ENCODE data around the gene PTPN22.
"Not testable (repeated sequence)": the region's sequence is repeated elsewhere in the genome, so short reads cannot be mapped to it uniquely, and the experiment has no call there.

The PTPN22 gene

GRCh38 chr1:113855630-113856400, 15.7 kb downstream of the PTPN22 start:
- no peak for DNase-seq (ENCODE audit: low spot score)
- no peak for TF ChIP-seq CTCF (IDR thresholded peaks at IDR 0.05; ENCODE audit: borderline replicate concordance, control extremely low read depth, extremely low read depth, insufficient read depth, missing control alignments)
- in situ Hi-C loops (cut with MboI; ENCODE audit: low sequenced_read_pairs, unreplicated experiment) = no loop called here

DNA sequence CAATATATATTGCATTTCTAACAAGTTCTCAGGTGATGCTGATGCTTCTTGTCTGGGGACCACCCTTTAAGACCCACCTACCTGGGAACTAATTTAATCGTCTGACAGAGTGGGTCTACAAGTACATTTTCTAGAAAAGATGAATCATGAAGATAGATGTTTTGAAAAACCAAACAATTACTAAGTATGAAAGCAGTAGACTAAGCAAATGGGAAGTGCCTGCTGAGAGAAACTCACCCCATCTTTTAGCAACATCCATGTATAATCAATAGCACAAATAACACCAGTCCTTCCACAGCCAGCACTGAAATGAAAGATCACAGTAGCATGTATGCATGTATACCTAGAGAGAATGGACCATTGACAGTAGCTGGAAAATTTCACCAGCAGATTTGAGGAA, 17.3 kb downstream of the PTPN22 start:
- no peak for DNase-seq (ENCODE audit: low spot score)
- in situ Hi-C loops (cut with MboI; ENCODE audit: low sequenced_read_pairs, unreplicated experiment) = no loop called here
- no peak for TF ChIP-seq CTCF (IDR thresholded peaks at IDR 0.05; ENCODE audit: borderline replicate concordance, control extremely low read depth, extremely low read depth, insufficient read depth, missing control alignments)

GRCh38 chr1:113852694-113853093, 18.8 kb downstream of the PTPN22 start:
- DNase-seq (ENCODE audit: low spot score); in situ Hi-C loops (cut with MboI; ENCODE audit: low sequenced_read_pairs, unreplicated experiment): not testable (repeated sequence)

DNA sequence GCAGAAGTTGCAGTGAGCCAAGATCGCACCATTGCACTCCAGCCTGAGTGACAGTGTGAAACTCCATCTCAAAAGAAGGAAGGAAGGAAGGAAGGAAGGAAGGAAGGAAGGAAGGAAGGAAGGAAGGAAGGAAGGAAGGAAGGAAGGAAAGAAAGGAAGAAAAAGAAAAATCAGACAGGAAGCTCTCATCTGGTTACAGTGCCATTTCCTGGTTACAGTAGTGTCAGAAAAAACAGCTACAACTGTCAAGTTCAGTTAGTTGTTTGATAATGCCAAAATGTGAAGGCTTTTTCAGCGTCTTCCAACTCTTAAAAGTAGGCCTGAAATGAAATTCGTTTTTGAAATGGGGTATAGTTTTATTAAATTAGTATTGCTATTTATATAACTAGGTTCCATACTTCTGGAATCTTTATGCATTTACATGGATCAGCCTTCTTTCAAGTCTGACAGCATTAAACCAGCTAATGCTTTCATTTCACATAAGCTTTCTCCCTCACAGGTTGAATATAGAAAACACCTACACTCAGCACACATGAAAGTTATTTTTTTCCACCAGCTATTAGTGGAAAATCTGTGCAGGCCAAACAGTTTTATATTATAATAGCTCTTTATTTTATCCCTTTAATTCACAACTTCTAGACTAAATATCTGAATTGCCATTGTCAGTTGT, 21.2 kb downstream of the PTPN22 start:
- TF ChIP-seq CTCF (IDR thresholded peaks at IDR 0.05; ENCODE audit: borderline replicate concordance, control extremely low read depth, extremely low read depth, insufficient read depth, missing control alignments) = no peak
- in situ Hi-C loops (cut with MboI; ENCODE audit: low sequenced_read_pairs, unreplicated experiment) = no loop called here
- DNase-seq (ENCODE audit: low spot score) = no peak

GRCh38 chr1:113849072-113849471, 22.4 kb downstream of the PTPN22 start:
- in situ Hi-C loops (cut with MboI; ENCODE audit: low sequenced_read_pairs, unreplicated experiment) = no loop called here
- no peak for DNase-seq (ENCODE audit: low spot score)
- no peak for TF ChIP-seq CTCF (IDR thresholded peaks at IDR 0.05; ENCODE audit: borderline replicate concordance, control extremely low read depth, extremely low read depth, insufficient read depth, missing control alignments)

DNA sequence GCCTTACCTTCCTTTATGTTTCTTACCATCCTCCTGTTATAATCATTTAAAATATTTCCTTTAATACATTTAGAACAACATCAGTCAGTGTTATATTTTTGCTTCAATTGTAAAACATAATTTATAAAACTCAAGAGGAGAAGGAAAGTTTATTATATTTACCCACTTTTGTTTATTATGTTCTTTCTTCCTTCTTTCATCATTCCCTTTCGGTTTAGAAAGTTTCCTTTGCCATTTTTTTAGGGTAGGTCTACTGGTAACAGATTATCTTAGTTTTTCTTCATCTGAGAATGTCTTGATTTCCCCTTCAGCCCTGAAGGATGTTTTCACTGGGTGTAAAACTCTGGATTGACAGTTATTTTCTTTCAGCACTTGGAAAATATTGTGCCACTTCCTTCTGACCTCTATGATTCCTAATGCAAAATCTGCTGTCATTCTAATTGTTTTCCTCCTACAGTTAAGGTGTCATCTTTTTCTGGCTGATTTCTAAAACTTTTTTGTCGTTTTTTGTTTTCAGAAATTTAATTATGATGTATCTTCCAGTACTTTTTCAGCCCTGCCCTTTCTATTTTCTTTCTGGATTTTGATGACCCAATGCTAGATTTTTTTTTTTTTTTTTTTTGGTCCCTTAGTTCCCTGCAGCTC, 25.0 kb downstream of the PTPN22 start:
- DNase-seq (ENCODE audit: low spot score) = no peak
- in situ Hi-C loops (cut with MboI; ENCODE audit: low sequenced_read_pairs, unreplicated experiment) = no loop called here
- no peak for TF ChIP-seq CTCF (IDR thresholded peaks at IDR 0.05; ENCODE audit: borderline replicate concordance, control extremely low read depth, extremely low read depth, insufficient read depth, missing control alignments)

DNA sequence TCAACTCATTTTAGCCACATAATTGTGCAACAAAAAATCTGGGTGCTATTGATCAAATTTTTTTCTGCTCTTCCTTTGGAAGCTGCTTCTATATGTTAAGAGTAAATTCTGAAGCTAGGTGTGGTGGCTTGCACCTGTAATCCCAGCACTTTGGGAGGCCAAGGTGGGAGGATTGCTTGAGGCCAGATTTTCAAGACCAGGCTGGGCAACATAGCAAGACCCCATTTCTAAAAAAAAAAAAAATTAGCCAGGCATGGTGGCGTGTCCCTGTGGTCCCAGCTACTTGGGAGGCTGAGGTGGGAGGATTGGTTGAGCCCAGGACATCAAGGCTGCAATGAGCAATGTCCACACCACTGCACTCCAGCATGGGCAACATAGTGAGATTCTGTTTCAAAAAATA, 35.0 kb downstream of the PTPN22 start:
- TF ChIP-seq CTCF (IDR thresholded peaks at IDR 0.05; ENCODE audit: borderline replicate concordance, control extremely low read depth, extremely low read depth, insufficient read depth, missing control alignments) = no peak
- DNase-seq (ENCODE audit: low spot score) = no peak
- in situ Hi-C loops (cut with MboI; ENCODE audit: low sequenced_read_pairs, unreplicated experiment) = loop anchor here (10.0 kb wide), 1 partner anchor 68 kb away; the partner anchor contains the start of genes AP4B1 and DCLRE1B
